ENCODE results near the gene KRT17. TPM values are rescaled to one million over a fixed set of nuclear protein-coding genes. Genes with fewer than 3 reads are reported as not detected.
"Not testable (repeated sequence)": the region's sequence is repeated elsewhere in the genome, so short reads cannot be mapped to it uniquely, and the experiment has no call there.

The KRT17 gene
- total and polyA plus RNA-seq, 2 donors (not counting 1 experiment from before 2014, with no cell fraction given) = 0.50 to 0.89 TPM

DNA sequence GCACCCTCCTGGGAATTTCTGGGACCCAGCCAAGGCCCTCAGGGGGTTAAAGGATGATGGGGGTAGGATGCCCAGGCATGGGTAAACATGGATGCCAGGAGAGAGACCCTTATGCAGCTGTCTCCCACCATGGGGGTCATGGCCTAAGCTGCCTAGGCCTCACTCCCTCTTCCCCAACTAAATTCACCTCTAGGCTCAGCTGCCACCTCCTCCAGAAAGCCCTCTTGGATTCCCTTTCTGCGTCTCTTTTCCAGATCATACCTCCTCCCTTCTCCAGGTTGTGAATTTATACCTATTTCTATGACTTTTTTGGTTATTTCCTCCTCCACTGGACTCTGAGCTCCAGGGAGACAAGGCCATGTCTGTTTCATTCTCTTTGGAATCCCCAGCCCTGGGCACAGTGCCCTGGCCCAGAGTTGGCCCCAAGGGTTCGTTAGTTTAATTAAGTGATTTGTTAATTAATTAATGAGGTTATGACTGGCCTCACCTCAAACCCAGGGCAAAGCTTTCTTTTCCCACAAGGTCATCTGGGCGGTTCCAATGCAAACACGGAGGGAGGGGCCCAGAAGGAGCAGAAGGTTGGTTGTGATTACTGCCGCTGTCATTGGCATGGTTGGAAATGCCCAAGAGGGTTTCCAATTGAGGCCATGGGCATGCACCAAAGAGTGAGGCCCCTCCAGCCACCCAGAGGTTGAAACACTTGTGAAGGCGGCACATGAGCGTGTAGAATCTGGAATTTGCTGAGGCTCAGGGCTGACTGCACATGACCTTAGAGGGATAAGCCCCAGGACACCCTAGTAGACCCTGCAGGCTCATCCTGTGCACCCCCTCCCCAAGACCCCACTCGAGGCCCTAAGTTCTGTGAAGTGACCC is 6.9 kb upstream of the KRT17 start:
- no peak overlapping the region for H2AFZ ChIP-seq (ENCODE audit: low read length)
- H3K27ac ChIP-seq (ENCODE audit: insufficient read depth, low read length) = no peak overlapping the region
- no peak overlapping the region for H3K4me2 ChIP-seq (ENCODE audit: extremely low read depth, insufficient read depth, low read length)
- no peaks in the 10 kb centered on the region for H4K20me1 ChIP-seq (ENCODE audit: control insufficient read depth, extremely low read depth, insufficient read depth, low read length)
- H3K36me3 ChIP-seq (ENCODE audit: control insufficient read depth, insufficient read depth, low read length) = no peaks in the 10 kb centered on the region
- no peaks in the 10 kb centered on the region for H3K9me3 ChIP-seq (ENCODE audit: control insufficient read depth, insufficient read depth, low read depth, low read length)
- no peak for TF ChIP-seq EZH2 (IDR thresholded peaks at IDR 0.05; ENCODE audit: low read length, missing control alignments)
- TF ChIP-seq, protein P1, sequence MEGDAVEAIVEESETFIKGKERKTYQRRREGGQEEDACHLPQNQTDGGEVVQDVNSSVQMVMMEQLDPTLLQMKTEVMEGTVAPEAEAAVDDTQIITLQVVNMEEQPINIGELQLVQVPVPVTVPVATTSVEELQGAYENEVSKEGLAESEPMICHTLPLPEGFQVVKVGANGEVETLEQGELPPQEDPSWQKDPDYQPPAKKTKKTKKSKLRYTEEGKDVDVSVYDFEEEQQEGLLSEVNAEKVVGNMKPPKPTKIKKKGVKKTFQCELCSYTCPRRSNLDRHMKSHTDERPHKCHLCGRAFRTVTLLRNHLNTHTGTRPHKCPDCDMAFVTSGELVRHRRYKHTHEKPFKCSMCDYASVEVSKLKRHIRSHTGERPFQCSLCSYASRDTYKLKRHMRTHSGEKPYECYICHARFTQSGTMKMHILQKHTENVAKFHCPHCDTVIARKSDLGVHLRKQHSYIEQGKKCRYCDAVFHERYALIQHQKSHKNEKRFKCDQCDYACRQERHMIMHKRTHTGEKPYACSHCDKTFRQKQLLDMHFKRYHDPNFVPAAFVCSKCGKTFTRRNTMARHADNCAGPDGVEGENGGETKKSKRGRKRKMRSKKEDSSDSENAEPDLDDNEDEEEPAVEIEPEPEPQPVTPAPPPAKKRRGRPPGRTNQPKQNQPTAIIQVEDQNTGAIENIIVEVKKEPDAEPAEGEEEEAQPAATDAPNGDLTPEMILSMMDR (conservative IDR thresholded peaks at IDR 0.05 in 1 of 2, IDR thresholded peaks at IDR 0.05 in 1 of 2; ENCODE audit: low read depth in 1 of 2, low read length in 2 of 2) = no peak
- no peaks in the 10 kb centered on the region for H3K79me2 ChIP-seq (ENCODE audit: control insufficient read depth, insufficient read depth, low read length)
- peaks cover 3% of the 10 kb centered on the region for H3K27me3 ChIP-seq (ENCODE audit: control insufficient read depth, insufficient read depth, low read length)
- no peaks in the 10 kb centered on the region for H3K4me1 ChIP-seq (ENCODE audit: control insufficient read depth, extremely low read depth, insufficient read depth, low read length)
- DNase-seq (ENCODE audit: low read depth in 2 of 2) = no peak
- no peak overlapping the region for H3K4me3 ChIP-seq (replicated peaks in 1 of 4; ENCODE audit: control extremely low read depth in 1 of 4, insufficient read depth in 1 of 4, low read depth in 3 of 4, low read length in 4 of 4)
- no peak overlapping the region for H3K9ac ChIP-seq (ENCODE audit: insufficient read depth, low read length)

DNA sequence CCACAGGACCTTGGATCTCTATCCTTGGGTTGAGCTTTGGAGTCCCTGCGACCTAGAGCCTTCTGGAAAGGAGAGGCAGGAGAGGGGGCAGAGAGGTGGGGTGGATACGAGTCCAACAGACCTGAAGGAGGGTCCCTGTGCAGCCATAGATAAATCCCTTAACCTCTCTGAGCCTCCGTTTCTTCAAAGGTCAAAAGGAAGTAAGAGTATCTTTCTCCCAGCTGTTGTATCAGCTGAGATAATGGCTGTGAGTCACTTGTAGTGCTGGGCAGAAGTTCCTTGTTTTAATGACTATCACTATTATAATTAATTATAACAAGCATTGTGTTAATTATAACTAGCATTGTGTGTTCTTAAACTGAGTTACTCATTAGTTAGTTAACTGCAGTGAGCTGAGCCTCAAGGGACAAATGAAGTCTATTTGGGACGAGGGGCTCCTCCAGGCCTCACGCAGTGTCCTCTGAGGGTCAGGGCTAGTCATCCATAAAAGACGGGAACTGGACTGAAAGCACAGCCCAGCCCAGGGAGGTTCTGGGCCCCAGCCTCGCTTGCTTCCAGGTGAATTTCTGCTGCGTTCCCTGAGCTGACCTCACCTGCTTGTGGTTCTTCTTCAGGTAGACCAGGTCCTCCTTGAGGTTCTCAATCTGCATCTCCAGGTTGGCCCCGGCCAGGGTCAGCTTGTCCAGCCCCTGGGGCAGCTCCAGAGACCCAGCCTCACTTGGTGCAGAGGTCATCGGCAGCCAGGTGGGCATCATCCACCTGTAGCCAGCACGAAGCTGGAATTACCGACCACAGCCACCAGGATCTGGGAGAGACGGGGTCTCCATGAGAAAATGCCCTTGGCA is 5.7 kb upstream of the KRT17 start:
- Histone ChIP-seq H4K20me1 (ENCODE audit: control insufficient read depth, extremely low read depth, insufficient read depth, low read length) (no peaks in the 10 kb centered on the region), H3K4me2 (ENCODE audit: extremely low read depth, insufficient read depth, low read length) (no peak overlapping the region), H3K79me2 (ENCODE audit: control insufficient read depth, insufficient read depth, low read length) (no peaks in the 10 kb centered on the region), H3K27me3 (ENCODE audit: control insufficient read depth, insufficient read depth, low read length) (peaks cover 3% of the 10 kb centered on the region), H3K9ac (ENCODE audit: insufficient read depth, low read length) (no peak overlapping the region), H2AFZ (ENCODE audit: low read length) (no peak overlapping the region), H3K4me3 (replicated peaks in 1 of 4; ENCODE audit: control extremely low read depth in 1 of 4, insufficient read depth in 1 of 4, low read depth in 3 of 4, low read length in 4 of 4) (no peak overlapping the region), H3K4me1 (ENCODE audit: control insufficient read depth, extremely low read depth, insufficient read depth, low read length) (no peaks in the 10 kb centered on the region), H3K9me3 (ENCODE audit: control insufficient read depth, insufficient read depth, low read depth, low read length) (no peaks in the 10 kb centered on the region), H3K27ac (ENCODE audit: insufficient read depth, low read length) (no peak overlapping the region), H3K36me3 (ENCODE audit: control insufficient read depth, insufficient read depth, low read length) (no peaks in the 10 kb centered on the region)
- no peak for DNase-seq (ENCODE audit: low read depth in 2 of 2)
- TF ChIP-seq, protein P1 (conservative IDR thresholded peaks at IDR 0.05 in 1 of 2, IDR thresholded peaks at IDR 0.05 in 1 of 2; ENCODE audit: low read depth in 1 of 2, low read length in 2 of 2) = no peak
- TF ChIP-seq EZH2 (IDR thresholded peaks at IDR 0.05; ENCODE audit: low read length, missing control alignments) = no peak

DNA sequence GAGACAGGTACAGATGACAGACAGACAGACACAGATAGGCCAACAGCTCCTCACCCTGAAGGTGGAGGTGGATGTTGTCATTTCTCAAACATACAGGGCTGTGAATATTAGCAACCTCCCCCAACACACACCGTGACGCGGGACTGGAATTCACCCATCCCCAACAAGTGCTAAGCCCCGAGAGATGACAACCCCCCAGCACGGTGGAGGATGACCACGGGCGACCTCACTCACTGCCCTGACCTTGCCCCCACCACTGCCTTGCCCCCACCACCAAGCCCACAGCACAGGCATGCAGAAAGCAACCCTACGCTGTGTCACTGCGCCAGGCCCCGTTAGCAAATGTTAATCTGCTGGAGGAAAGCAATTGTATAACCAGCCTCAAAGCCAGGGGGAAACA is 4.9 kb upstream of the KRT17 start:
- Histone ChIP-seq H3K4me3 (replicated peaks in 1 of 4; ENCODE audit: control extremely low read depth in 1 of 4, insufficient read depth in 1 of 4, low read depth in 3 of 4, low read length in 4 of 4) (no peak overlapping the region), H3K27ac (ENCODE audit: insufficient read depth, low read length) (no peak overlapping the region), H2AFZ (ENCODE audit: low read length) (no peak overlapping the region), H3K27me3 (ENCODE audit: control insufficient read depth, insufficient read depth, low read length) (peaks cover 3% of the 10 kb centered on the region), H3K9me3 (ENCODE audit: control insufficient read depth, insufficient read depth, low read depth, low read length) (no peaks in the 10 kb centered on the region), H3K79me2 (ENCODE audit: control insufficient read depth, insufficient read depth, low read length) (no peaks in the 10 kb centered on the region), H3K36me3 (ENCODE audit: control insufficient read depth, insufficient read depth, low read length) (no peaks in the 10 kb centered on the region), H4K20me1 (ENCODE audit: control insufficient read depth, extremely low read depth, insufficient read depth, low read length) (no peaks in the 10 kb centered on the region), H3K9ac (ENCODE audit: insufficient read depth, low read length) (no peak overlapping the region), H3K4me2 (ENCODE audit: extremely low read depth, insufficient read depth, low read length) (no peak overlapping the region), H3K4me1 (ENCODE audit: control insufficient read depth, extremely low read depth, insufficient read depth, low read length) (no peaks in the 10 kb centered on the region)
- TF ChIP-seq, protein P1 (conservative IDR thresholded peaks at IDR 0.05 in 1 of 2, IDR thresholded peaks at IDR 0.05 in 1 of 2; ENCODE audit: low read depth in 1 of 2, low read length in 2 of 2) = no peak
- TF ChIP-seq EZH2 (IDR thresholded peaks at IDR 0.05; ENCODE audit: low read length, missing control alignments) = no peak
- DNase-seq (ENCODE audit: low read depth in 2 of 2) = no peak

DNA sequence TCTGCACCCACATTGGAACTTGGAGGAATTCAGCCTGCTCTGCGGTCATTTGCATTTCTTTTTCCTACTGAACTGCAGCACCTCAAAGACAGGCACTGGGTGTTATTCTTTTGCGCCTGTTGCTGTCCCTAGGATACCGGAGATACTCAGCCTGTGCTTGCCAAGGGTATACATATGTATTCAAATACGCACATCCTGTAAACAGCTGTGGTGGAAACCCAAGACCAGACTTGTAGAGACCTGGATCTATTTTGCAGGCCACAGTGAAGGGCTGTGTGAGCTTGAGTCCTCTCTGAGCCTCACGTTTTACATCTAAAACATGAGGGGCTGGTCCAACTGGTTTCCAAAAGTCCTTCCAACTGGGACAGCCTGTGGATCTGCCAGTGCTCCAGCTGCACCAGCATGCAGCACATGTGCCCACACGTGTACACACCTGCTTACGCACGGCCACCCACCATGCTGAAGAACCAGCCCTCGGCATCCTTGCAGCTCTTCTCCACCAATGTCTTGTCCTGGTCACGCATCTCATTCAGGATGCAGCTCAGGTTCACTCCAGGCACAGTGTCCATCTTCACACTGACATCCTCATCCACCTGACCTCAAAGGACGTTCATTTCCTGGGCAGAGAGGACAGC is 4.4 kb upstream of the KRT17 start:
- not testable (repeated sequence) for DNase-seq (ENCODE audit: low read depth in 2 of 2); H3K4me3 ChIP-seq (replicated peaks in 1 of 4; ENCODE audit: control extremely low read depth in 1 of 4, insufficient read depth in 1 of 4, low read depth in 3 of 4, low read length in 4 of 4); H3K27ac ChIP-seq (ENCODE audit: insufficient read depth, low read length); H4K20me1 ChIP-seq (ENCODE audit: control insufficient read depth, extremely low read depth, insufficient read depth, low read length); H3K4me1 ChIP-seq (ENCODE audit: control insufficient read depth, extremely low read depth, insufficient read depth, low read length); H3K9ac ChIP-seq (ENCODE audit: insufficient read depth, low read length); H3K4me2 ChIP-seq (ENCODE audit: extremely low read depth, insufficient read depth, low read length); H3K79me2 ChIP-seq (ENCODE audit: control insufficient read depth, insufficient read depth, low read length); H3K27me3 ChIP-seq (ENCODE audit: control insufficient read depth, insufficient read depth, low read length); H3K36me3 ChIP-seq (ENCODE audit: control insufficient read depth, insufficient read depth, low read length); H3K9me3 ChIP-seq (ENCODE audit: control insufficient read depth, insufficient read depth, low read depth, low read length); H2AFZ ChIP-seq (ENCODE audit: low read length)
